AG09319 (cell line): ENCODE data around the gene BBS9.
A peak's percentile ranks its signal among the peaks of the same experiment; 100 is the strongest.

ENCODE experiments used
- DNase-seq: peaks from one replicate; pipeline ENCODE4 v3.0.0-alpha.2; 2010; ENCODE audit warnings: low read depth; ENCODE audit errors: extremely low read depth
- TF ChIP-seq, protein P1 (sequence below): IDR thresholded peaks from 2 replicates; pipeline ENCODE4 v1.5.1; 2011; ENCODE audit warnings: low read depth, mild to moderate bottlenecking, inconsistent platforms, low read length, moderate library complexity

Gene BBS9

GRCh38 chr7:33646166-33646565, 516.8 kb downstream of the BBS9 start:
- TF ChIP-seq, protein P1, sequence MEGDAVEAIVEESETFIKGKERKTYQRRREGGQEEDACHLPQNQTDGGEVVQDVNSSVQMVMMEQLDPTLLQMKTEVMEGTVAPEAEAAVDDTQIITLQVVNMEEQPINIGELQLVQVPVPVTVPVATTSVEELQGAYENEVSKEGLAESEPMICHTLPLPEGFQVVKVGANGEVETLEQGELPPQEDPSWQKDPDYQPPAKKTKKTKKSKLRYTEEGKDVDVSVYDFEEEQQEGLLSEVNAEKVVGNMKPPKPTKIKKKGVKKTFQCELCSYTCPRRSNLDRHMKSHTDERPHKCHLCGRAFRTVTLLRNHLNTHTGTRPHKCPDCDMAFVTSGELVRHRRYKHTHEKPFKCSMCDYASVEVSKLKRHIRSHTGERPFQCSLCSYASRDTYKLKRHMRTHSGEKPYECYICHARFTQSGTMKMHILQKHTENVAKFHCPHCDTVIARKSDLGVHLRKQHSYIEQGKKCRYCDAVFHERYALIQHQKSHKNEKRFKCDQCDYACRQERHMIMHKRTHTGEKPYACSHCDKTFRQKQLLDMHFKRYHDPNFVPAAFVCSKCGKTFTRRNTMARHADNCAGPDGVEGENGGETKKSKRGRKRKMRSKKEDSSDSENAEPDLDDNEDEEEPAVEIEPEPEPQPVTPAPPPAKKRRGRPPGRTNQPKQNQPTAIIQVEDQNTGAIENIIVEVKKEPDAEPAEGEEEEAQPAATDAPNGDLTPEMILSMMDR = no peak
- no peak for DNase-seq

GRCh38 chr7:33646891-33647391, 517.6 kb downstream of the BBS9 start:
- no peak for DNase-seq
- TF ChIP-seq, protein P1 = no peak

DNA sequence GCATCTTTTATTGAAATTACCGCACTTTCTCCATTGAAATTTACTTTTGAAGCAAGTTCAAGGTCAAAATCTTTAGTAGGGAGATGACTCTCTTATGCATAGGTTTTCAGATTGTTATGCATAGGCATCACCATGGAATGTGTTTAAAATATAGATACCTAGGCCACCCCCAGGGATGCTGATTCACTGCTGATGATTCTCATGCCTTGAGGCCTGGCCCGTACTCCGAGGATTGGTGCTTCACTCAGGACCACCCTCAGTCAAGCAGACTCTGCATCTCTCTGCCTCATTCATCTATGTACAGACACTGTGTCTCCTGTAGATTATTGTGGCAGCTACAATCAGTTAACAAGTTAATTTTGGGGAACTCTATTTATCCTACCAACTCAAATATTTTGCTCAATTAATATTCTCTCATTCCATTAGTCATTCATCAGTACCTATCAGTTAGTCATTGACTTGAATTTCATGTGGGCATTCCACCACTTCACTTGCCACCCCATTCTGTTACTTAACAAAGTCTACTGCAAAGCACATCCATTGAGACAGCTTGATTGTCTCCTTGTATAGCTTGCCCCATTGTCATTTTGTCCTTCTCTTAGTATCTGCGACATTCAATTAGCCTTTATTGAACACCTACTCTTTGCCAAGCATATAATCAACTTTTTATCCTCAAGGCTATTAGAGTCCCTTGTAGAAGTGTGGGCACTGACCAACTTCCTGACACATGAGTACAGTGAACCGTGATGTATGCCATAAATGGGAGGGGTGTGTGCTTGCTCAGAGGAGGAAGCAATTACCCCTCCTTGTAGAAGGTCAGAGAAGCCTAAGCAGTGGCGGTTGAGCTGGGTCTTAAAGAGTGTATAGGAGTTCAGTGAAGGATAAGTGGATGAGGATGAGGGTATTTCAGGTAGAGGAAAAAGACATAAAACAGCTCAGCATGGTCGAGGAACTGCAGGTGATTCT, 520.4 kb downstream of the BBS9 start:
- TF ChIP-seq, protein P1 = no peak
- no peak for DNase-seq

GRCh38 chr7:33650828-33651227, 521.5 kb downstream of the BBS9 start:
- DNase-seq = peak; percentile 46
- TF ChIP-seq, protein P1 = no peak

- TF ChIP-seq, protein P1 = no peak
- no peak for DNase-seq
Measured at GRCh38 chr7:33651998-33652515, 522.7 kb downstream of the BBS9 start.

- TF ChIP-seq, protein P1 = no peak
- no peak for DNase-seq
Measured at GRCh38 chr7:33654676-33655075, 525.3 kb downstream of the BBS9 start.
